Progenitor cell of endocrine pancreas (in vitro differentiated cells): ENCODE measurements around the gene IL17REL. TPM values are rescaled to one million over a fixed set of nuclear protein-coding genes. Genes with fewer than 3 reads are reported as not detected.

Experiments used
- DNase-seq: peaks from one replicate; pipeline ENCODE4 v3.0.0; 2021; ENCODE audit warnings: low spot score; ENCODE audit not compliant: unreplicated experiment
- H3K27ac Mint-ChIP-seq: 2 replicates; pipeline ENCODE4 v1.8.0; 2021; ENCODE audit warnings: mild to moderate bottlenecking, moderate library complexity, mixed read lengths
- H3K27me3 Mint-ChIP-seq: 2 replicates; pipeline ENCODE4 v1.8.0; 2021; ENCODE audit warnings: mixed read lengths
- H3K36me3 Mint-ChIP-seq: 2 replicates; pipeline ENCODE4 v1.8.0; 2022; ENCODE audit warnings: mixed read lengths; ENCODE audit not compliant: insufficient read depth
- H3K4me1 Mint-ChIP-seq: 2 replicates; pipeline ENCODE4 v1.8.0; 2021; ENCODE audit warnings: low read depth, mixed read lengths
- H3K4me3 Mint-ChIP-seq: 2 replicates; pipeline ENCODE4 v1.8.0; 2021; ENCODE audit warnings: low read depth, mild to moderate bottlenecking, moderate library complexity, mixed read lengths
- H3K9me3 Mint-ChIP-seq: 2 replicates; pipeline ENCODE4 v1.8.0; 2021; ENCODE audit warnings: low read depth, mixed read lengths
- CTCF ChIP-seq: fragments of 200-600 bp; sonication (generic); IDR thresholded peaks from one replicate; pipeline ENCODE4 v1.5.0; 2021; ENCODE audit warnings: antibody characterized with exemption, mild to moderate bottlenecking; ENCODE audit not compliant: unreplicated experiment
- total RNA-seq: library from RNA; stranded (reverse); gene quantifications from 2 replicates; pipeline ENCODE4 v1.2.1, GENCODE V29; 2021

The IL17REL gene
- total RNA-seq, 1 donor from 2014 or later, result 0.10 TPM

- H3K4me3 Mint-ChIP-seq, result peak overlapping the region; percentile 62
- peaks cover 6% of the 10 kb centered on the region for H3K4me1 Mint-ChIP-seq
- peak overlapping the region; percentile 96 for H3K27ac Mint-ChIP-seq
- no peaks in the 10 kb centered on the region for H3K9me3 Mint-ChIP-seq
- no peaks in the 10 kb centered on the region for H3K36me3 Mint-ChIP-seq
- peaks cover 12% of the 10 kb centered on the region for H3K27me3 Mint-ChIP-seq
- no peak for TF ChIP-seq CTCF
- peak; percentile 57 for DNase-seq
These were observed 41.9 kb downstream of the IL17REL start for GRCh38 chr22:49970528-49971231.

GRCh38 chr22:49969751-49970527 lies 42.6 kb downstream of the IL17REL start:
- no peak overlapping the region for H3K27ac Mint-ChIP-seq
- H3K4me3 Mint-ChIP-seq, result no peak overlapping the region
- H3K4me1 Mint-ChIP-seq, result peaks cover 6% of the 10 kb centered on the region
- no peak for DNase-seq
- H3K9me3 Mint-ChIP-seq, result no peaks in the 10 kb centered on the region
- H3K27me3 Mint-ChIP-seq, result peaks cover 7% of the 10 kb centered on the region
- no peaks in the 10 kb centered on the region for H3K36me3 Mint-ChIP-seq
- no peak for TF ChIP-seq CTCF

- Mint-ChIP-seq H3K27ac (no peak overlapping the region), H3K27me3 (peaks cover 7% of the 10 kb centered on the region), H3K4me3 (no peak overlapping the region), H3K36me3 (no peaks in the 10 kb centered on the region), H3K4me1 (peaks cover 6% of the 10 kb centered on the region), H3K9me3 (no peaks in the 10 kb centered on the region)
- no peak for DNase-seq
- TF ChIP-seq CTCF, result no peak
These were observed 43.5 kb downstream of the IL17REL start for GRCh38 chr22:49968831-49969661.

GRCh38 chr22:49968313-49968830 lies 44.2 kb downstream of the IL17REL start:
- H3K4me1 Mint-ChIP-seq, result peaks cover 6% of the 10 kb centered on the region
- H3K9me3 Mint-ChIP-seq, result no peaks in the 10 kb centered on the region
- H3K27me3 Mint-ChIP-seq, result peaks cover 7% of the 10 kb centered on the region
- H3K4me3 Mint-ChIP-seq, result no peak overlapping the region
- DNase-seq, result no peak
- H3K36me3 Mint-ChIP-seq, result peaks cover 2% of the 10 kb centered on the region
- TF ChIP-seq CTCF, result no peak
- H3K27ac Mint-ChIP-seq, result peak overlapping the region; percentile 88

- Mint-ChIP-seq H3K36me3 (peaks cover 2% of the 10 kb centered on the region), H3K4me3 (no peak overlapping the region), H3K9me3 (no peaks in the 10 kb centered on the region), H3K27ac (peak overlapping the region; percentile 88), H3K27me3 (peaks cover 7% of the 10 kb centered on the region), H3K4me1 (peaks cover 6% of the 10 kb centered on the region)
- no peak for TF ChIP-seq CTCF
- DNase-seq, result no peak
These were observed 44.8 kb downstream of the IL17REL start for GRCh38 chr22:49967706-49968208.
